Subcutaneous adipose tissue (tissue), 4 donors: ENCODE results near the gene FSIP1. TPM values are rescaled to one million over a fixed set of nuclear protein-coding genes. Genes with fewer than 3 reads are reported as not detected.

Experiments
- total RNA-seq, 4 donors: library from RNA; depleted of rRNA; stranded (reverse); fragments of >200 nt; gene quantifications; one replicate each; pipeline ENCODE4 v1.1.0, GENCODE V29; 2016
- TF ChIP-seq, protein P1 (sequence below): fragments of 450-650 bp; IDR thresholded peaks from one replicate; pipeline ENCODE4 v1.5.1; 2016; ENCODE audit warnings: low read depth, mild to moderate bottlenecking, control low read depth, antibody characterized with exemption, moderate library complexity

Gene FSIP1
- total RNA-seq, 4 donors from 2014 or later: 0.16 to 1.0 (median 0.44) TPM; not detected in 1

DNA sequence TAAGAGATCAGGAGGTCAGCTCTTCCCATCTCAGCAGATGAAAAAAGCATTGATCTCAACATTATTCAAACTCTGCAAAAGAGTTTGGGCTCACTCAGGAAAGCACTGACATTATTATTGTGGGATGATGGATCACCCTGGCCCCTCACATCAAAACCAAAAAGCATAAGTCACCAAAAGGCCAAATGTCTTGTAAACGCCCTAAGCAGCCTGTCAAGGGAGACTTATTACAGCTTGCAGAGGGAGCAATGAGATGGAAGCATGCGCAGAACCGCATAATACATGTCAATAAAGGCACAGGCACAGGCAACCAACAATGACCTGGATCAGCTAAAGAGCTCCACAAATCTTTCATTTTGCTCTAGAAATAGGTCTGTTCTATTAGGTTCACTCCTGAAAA, 4.6 kb downstream of the FSIP1 start:
- TF ChIP-seq, protein P1, sequence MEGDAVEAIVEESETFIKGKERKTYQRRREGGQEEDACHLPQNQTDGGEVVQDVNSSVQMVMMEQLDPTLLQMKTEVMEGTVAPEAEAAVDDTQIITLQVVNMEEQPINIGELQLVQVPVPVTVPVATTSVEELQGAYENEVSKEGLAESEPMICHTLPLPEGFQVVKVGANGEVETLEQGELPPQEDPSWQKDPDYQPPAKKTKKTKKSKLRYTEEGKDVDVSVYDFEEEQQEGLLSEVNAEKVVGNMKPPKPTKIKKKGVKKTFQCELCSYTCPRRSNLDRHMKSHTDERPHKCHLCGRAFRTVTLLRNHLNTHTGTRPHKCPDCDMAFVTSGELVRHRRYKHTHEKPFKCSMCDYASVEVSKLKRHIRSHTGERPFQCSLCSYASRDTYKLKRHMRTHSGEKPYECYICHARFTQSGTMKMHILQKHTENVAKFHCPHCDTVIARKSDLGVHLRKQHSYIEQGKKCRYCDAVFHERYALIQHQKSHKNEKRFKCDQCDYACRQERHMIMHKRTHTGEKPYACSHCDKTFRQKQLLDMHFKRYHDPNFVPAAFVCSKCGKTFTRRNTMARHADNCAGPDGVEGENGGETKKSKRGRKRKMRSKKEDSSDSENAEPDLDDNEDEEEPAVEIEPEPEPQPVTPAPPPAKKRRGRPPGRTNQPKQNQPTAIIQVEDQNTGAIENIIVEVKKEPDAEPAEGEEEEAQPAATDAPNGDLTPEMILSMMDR: no peak

DNA sequence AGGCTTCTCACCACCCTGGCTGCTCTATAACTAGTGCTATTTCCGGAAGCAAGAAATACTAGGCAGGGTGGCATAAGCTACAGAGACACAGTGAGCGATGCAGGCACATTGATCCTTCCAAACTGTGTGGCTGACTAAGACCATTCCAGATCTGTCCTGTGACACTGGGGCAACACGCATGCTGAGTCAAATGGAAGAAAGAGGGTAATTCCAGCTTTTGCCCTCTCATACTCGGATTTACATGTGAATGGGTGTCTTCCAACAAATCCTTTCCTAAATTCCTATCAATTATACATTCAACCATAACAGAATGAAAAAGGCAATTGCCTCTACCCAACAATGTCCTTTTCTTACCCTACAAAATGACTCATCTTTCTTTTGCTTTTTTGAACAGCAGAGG, 5.1 kb downstream of the FSIP1 start:
- TF ChIP-seq, protein P1: no peak

DNA sequence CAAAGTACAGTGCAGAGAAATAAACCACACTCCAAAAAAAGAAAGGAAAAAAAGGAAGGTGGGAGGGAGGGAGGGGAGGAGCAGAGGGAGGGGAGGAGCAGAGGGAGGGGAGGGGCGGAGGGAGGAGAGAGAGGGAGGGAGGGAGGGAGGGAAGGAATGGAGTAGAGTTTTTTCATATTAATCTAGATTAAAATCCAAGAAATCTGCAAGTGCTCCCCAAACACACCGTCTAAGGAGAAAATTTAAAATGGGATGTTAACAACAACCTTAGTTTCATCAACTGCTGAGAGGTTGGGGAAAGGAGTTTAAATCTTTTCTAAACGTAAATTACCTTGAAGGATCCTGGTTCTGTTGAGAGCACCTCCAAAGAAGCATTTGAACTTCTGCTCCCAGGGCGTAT, 6.6 kb downstream of the FSIP1 start:
- TF ChIP-seq, protein P1: no peak

DNA sequence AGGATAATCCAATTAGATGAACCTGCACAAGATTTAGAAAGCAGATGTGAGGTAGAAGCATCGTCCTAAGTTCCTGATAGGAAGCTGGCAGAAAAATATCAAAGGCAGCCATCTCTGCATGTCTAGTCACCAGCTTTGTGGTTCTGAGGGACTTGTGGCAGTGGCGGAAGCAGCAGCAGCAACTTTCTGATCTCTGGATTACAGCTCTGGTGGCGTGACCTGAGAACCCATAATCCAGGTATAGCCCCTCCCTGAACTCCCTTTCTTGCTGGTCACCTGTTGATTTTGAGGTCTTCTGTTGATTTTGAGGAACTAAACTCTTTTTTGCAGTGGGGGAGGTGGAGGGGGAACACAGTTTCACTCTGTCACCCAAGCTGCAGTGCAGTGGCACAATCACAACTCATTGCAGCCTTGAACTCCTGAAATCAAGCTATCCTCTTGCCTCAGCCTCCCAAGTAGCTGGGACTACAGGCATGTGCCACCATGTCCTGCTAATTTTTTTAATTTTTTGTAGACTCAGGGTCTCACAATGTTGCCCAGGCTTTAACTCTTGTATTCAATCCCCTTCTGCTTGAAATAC, 7.9 kb downstream of the FSIP1 start:
- TF ChIP-seq, protein P1: no peak

DNA sequence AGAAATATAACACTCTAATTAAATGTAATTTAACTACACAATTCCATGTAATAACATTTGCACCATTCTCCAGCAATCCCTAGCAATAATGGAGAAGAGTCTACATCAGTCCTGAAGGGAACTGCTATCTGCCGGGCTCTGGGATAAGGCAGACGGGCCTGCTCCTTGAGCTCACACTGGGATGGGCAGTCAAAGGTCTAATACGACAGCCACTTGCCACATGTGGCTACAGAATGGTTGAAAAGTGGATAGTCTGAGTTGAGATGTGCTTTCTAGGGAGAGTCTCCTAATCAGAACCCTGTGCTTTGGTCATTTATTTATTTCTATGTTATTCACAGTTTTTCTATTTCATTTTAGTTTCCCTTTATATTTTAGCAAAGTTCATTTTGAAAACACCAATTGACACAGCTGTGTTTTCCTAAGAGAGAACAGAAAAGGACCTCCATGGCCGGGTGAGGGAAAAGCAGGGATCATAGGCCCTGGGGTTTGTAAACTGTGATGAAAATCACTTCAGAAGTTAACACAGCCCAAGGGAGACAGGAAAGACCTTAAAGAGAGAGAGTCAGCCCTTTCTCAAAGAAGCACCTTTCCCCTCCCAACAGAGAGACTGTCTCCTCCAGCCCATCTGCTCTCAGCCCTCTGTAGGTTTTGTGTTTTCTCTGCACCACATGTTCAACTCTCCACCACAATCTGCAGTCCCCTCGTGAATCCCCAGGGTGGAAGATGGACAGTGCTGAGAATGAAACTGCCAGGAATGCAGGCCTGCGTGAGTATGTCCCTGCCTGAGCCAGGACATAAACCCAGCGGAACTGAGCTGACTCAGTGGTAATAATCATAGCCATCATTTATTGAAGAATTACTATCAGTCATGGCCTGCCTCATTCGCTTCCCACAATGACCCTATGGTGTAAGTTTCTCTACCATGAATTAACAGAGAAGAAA, 11.6 kb downstream of the FSIP1 start:
- TF ChIP-seq, protein P1: no peak

DNA sequence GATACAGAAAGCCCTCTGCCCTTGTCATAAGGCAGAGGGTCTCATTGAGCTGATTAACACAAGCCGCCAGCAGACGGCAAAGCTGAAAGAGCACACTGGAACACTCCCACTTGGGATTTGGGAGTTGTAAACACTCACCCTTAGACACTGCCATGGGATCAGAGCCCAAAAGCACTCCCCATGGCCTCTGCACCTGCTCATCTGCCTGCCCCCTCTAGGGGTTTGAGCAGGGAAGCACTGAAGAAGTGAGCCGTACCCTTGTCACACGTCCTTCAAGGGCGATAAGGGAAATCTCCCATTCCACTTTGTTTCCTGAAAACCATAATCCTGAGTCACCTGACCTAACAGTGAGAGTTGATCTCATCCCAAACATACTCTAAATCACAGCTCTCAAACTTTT, 14.7 kb downstream of the FSIP1 start:
- TF ChIP-seq, protein P1: no peak

DNA sequence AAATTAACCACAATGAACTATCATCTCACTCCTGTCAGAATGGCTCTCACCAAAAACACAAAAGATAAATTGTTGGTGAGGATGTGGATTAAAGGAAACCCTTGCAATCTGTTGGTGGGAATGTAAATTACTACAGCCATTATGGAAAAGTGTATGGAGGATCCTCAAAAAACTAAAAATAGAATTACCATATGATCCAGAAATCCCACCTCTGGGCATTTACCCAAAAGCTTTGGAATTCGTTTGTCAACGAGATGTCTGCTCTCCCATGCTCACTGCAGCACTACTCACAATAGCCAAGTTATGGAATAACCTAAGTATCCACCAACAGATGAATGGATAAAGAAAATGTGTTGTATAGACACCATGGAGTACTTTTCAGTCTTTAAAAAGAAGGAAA, 21.6 kb downstream of the FSIP1 start:
- TF ChIP-seq, protein P1: no peak
